Activated T-helper 1 cell treated with Interleukin-2 at 50 U/mL for 16 hours (primary cell): ENCODE results near the gene HIPK4.

Source experiments
- DNase-seq: peaks from one replicate; pipeline ENCODE4 v3.0.0-alpha.2; 2020; ENCODE audit warnings: low read depth

Gene HIPK4

DNA sequence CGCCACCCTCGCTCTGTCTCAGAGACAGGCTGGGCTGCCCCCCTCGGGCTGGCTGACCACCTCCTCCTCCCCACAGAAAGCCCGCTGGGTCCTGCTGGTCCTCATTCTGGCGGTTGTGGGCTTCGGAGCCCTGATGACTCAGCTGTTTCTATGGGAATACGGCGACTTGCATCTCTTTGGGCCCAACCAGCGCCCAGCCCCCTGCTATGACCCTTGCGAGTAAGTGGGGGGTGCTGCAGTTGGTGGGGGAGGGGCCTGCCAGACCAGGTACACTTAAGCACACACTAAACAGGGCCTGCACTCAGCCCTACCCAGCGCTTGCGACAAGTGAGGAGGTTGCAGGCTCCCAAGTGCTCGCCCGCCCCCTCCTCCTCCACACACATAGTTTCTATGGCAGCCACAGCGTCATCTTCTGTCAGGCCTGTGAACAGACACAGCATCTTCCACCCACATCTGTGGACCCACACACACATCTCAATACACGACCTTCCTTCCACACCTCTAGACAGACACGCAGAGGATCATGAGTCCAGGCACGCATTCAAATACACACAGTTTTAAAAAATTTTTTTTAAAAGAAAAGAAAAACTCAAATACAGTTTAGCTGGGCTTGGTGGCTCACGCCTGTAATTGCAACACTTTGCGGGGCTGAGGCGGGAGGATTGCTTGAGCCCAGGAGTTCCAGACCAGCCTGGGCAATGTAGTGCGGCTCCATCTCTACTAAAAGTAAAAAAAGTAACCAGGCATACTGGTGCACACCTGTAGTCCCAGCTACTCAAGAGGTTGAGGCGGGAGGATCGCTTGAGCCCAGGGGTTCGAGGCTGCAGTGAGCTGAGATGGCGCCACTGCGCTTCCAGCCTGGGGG lies 23.1 kb downstream of the HIPK4 start:
- no peak for DNase-seq

DNA sequence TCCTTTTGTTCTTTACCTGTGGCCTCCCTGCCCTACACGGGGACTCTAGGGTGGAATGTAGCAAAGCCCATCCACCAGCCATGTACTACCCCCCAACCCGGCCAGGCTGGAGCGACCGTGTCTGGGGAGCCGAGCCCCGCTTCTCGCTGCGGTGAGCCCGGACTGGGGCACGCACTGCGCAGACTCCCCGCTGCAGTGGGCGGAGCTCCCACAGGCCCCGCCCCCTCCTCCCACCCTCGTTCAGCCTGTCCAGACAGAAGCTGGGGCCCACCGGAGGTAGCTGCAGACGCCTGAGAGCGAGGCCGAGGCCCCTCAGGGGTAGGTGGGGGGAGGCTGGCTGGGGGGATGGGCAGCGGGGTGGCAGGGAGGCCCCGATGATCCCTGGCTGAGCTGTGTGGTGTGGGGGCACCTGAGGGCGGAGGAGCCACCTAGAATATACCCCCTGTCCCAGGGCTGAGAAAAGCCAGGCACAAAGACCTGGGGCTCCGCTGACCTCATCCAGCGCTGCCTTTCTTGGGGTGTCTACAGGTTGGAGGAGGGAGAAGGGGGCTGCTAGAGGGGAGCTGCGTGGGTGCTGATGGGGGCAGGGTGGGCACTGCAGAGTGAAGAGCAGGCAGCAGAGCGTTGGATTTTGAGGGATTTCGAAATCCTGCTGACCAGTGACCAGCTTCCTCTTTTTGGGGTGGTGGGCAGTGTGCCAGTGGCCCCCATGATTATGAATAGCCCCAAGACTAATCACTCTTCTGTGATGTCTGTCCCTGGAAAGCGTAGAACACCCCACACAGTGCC lies 24.2 kb downstream of the HIPK4 start:
- DNase-seq, result peak; percentile 8

DNA sequence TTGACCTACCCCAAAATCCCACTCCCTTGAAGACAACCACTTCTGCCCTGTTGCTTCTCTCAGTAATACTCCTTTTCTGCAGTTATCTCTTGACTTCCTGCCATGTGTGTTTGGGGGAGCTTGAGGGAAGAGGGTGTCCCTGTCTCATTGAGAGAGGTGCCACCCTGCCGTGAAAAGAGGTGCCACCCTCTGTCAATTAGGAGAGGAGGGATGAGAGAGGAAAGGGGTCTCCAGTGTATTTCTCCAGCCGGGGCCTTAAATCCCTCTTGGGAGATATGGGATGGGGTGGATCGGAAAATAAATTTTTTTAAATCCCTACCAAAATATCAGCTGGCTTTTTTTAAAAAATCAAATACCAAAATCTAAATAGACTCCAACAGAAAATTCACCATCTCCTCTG lies 25.0 kb downstream of the HIPK4 start:
- DNase-seq, result no peak

DNA sequence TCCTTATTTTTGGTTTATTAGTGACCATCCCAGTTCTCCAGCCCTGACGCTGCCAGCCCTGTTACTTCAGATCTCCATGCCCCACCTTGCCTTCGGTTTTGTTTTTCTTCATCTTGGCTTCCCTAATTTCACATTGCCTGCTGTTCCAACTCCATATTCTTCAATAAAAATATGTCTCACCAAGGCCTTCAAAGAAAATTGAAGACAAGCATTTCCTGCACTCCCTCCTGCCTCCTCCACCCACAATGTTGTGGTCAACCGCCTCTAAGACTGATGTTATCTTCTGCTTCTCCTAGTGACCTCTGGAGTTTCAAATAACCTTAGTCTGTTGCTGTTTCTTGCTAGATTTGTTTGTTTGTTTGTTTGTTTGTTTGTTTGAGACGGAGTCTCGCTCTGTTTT lies 26.9 kb downstream of the HIPK4 start:
- no peak for DNase-seq

DNA sequence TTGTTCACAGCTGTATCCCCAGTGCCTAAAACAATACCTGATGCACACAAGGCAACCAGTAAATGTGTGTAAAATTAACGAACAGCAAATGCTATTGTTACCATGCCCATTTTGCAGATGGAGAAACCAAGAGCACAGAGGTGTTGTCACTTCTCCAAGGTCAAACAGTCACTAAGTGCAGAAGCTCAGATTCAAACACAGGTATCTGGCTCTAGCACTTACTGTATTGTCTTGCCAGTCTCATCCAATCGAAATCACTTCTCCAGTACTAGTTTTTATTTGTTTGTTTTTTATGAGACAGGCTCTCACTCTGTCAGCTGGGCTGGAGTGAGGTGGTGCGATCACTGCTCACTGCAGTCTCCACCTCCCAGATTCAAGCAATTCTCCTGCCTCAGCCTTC lies 27.8 kb downstream of the HIPK4 start:
- no peak for DNase-seq

DNA sequence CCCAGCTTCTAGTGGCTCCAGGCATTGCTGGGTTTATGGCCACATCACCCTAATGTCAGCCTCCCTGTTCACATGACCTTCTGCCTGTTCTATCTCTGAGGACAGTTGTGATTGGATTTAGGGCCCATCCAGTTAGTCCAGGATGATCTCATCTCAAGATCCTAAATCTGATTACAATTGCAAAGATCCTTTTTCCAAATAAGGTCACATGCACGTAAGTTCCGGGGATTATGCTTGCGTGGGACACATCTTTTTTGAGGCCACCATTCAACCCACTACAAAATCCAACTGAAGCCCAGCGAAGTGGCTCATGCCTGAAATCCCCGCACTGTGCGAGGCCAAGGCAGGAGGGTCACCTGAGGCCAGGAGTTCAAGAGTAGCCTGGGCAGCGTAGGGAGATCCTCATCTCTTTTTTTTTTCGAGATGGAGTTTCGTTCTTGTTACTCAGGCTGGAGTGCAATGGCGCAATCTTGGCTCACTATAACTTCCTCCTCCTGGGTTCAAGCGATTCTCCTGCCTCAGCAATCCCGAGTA lies 29.2 kb downstream of the HIPK4 start:
- no peak for DNase-seq

DNA sequence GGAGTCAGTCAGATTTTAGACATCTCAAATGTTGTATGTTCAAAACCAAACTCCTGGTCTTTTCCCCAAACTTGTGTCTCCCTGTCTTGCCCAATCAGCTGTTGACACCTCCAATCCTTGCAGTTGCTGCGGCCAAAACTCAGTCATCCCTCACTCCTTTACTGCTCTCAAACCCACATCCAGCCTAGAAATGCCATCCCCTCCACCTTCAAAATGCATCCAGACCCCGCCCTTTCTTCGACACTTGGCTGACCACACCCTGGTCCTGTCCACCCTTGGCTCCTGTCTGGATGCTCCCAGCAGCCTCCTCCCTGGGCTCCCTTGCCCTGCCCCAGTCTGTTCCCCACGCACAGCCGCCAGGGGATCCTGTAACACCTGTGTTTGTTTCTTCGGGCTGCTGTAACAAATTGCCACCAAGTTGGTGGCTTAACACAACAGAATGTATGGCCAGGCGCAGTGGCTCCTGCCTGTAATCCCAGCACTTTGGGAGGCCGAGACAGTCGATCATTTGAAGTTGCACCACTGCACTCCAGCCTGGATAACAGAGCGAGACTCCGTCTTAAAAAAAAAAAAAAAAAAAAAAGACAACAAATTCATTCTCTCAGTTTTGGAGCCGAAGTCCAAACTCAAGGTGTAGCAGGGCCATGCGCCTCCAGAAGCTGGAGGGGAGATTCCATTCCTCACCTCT lies 29.8 kb downstream of the HIPK4 start:
- no peak for DNase-seq

DNA sequence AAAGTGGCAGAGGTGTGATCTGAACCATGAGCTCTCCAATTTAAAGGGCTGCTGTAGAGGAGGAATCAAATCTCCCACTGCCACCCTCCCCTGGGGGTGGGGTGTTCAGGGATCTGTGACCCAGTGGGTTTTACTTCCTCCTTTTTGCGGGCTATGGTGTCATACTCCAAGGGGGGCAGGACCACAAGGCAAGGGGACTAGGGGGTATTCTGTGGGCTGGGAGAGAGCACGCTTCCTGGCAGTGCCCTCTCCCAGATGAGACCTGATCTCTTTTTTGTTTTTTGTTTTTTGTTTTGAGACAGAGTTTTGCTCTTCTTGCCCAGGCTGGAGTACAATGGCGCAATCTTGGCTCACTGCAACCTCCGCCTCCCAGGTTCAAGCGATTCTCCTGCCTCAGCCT lies 31.2 kb downstream of the HIPK4 start:
- DNase-seq, result no peak

DNA sequence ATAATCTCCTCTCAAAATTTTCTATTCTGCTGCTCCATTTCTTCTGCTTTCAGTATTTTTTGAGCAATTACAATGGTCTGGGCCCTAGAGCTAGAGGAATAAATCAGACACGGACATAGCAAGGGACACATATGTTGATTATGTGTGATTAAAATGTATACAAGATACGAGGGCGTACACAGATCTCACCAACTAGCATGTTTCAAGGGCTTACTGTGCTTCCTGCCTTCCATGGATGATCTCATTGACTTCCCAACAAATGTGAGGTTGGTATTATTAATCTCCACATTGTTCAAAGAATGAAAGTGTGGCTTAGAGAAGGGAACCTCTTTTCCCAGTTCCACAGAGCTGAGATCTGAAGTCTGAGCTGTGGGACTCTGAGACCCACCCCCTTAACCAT lies 32.3 kb downstream of the HIPK4 start:
- DNase-seq, result no peak

DNA sequence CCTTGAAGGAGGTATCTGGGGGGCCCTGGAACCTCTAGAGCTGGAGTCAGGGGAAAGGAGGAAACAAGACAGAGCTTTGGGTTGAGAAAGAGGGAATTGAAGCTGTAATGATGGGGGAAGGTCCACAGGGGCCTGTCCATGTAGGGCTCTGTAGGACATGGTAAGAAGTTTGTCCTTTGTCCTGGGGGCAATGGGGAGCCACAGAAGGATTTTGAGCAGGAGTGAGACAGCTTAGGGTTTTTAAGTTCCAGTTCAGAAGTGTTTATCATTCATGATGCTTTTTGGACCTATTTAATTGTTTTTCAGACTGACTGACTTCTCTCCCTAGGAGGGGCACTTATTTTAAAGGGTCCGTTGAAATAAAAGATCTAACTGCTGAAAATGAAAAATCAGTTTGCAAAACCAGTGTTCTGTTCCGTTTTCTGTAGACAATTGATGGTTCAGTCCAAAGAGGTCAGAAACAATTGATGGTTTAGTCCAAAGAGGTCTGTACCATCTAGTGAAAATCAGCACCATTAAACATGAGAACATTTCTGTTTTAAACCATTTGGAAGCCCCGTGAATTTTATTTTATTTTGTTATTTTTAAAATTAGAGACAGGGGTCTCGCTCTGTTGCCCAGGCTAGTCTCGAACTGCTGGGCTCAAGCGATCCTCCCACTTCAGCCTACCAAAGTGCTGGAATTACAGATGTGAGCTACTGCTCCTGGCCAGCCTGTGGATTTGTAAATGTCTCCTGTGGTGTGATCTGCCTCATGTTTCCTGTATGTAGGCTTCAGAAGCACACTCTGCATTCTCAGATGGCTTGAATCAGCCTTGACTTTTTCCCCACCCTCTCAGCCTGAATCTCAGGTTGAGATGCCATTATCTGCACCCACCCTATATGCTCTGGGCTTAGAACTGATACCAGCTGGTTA lies 33.0 kb downstream of the HIPK4 start:
- DNase-seq, result no peak

DNA sequence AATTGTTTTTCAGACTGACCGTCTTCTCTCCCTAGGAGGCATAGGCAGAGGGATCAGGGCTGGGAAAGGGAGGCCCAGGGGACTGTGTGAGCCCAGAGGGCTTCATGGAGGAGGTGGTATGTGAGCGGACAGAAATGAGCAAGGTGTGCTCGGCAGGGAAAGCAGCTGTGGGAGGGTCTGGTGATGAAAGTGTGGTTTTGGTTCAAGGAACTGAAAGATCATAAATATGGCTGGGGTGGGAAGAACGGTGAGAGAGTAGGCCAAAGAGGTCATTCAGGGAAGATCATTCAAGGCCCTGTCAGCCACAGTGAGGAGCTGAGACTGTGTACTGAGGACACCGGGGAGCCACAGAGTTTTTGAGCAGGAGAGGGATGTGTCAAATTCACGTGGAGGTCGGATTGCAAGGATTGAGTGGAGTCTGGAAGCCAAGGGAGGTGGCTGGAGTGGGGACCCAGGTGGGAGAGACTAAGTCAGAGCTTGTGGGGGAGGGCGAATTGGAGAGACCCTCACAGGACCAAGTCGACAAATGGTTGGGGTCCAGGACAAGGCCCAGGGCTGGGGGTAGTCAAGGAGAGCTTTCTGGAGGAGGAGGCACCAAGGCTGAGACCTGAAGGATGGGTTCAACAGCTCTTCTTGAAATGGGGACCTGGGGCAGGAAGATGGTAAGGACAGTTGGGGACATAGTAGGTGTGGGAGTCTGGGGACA lies 33.9 kb downstream of the HIPK4 start:
- DNase-seq, result no peak

DNA sequence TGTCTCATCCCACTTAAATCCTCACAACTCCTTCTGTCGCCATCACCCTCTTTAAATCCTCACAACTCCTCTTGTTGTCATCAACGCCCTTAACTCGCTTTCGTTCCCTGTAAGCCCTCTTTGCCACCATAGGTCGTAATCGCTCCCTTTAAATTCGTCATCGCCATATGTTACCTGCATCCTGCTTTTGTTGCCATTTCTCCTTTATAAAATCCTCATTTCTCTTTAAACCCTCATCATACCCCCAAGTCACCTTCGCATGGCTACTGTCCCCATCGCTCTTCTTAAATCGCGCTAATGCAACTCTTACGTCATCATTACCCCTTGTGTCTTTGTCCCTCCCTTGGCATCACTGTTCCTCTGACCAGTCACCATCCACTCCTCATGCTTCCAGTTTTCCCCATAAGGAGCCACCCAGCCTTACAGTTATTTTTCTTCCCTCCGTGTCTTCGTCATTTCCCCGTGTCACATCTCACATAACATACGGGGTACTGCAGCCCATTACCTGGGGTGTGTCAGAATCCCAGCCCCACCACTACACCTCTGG lies 40.9 kb downstream of the HIPK4 start:
- DNase-seq, result no peak

DNA sequence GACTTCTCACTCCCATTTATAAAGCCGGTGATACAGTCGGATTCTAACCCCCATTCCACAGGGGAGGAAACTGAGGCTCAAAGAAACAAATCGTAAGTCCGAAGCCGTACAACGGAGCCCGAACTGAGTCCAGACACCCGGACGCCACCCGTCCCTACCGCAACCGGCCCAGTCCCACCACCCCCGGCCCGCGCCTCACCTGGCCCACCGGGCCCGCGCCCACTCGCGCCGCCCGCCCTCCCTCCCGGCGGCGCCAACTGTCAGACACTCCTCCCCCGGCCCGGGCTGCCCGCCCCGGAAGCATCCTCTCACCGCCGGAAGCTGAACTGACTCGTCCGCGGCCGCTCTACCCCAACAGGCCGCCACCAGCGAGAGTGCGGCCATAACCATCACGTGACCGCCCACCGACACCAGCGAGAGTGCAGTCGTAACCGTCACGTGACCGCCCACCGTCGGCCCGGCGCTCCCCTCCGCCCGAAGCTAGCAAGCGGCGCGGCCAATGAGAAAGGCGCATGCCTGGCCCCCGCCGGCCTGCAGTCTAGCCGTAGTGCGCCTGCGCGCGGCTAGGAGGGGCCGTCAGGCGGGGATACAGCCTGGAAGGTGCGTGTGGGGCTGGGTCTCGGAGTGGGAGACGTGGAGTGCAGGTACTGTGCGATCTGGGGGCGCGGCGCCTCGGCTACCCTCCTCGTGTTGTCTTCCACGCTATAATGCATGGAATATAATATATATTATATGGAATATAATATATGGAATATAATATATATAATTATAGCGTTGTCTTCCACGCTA lies 41.7 kb downstream of the HIPK4 start, which contains the start of the genes C19orf47 and PLD3:
Gene C19orf47 (minus strand): TSS at position 273 of the 789 bp plus-strand sequence. CDS start 6,540 bp downstream, outside the sequence.
Gene PLD3 (plus strand): TSS at position 571 of the 789 bp plus-strand sequence. CDS start 17,789 bp downstream, outside the sequence.
- DNase-seq, result peak; percentile 98

DNA sequence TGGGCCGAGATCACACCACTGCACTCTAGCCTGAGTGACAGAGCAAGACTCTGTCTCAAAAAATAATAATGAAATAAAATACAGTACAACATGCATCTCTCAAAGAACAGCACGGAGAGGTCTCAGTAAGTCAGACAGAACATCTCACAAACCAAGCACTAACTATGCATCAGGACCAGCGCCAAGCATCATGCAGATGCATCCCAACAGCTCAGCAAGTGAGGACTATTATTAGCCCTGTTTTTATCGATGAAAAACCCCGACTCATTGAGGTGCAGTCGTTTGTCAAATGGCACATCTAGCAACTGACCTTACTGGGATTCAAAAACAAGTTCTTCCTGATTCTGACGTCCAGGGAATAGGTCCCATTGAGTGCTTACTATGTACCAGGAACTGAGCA lies 45.6 kb downstream of the HIPK4 start:
- no peak for DNase-seq

DNA sequence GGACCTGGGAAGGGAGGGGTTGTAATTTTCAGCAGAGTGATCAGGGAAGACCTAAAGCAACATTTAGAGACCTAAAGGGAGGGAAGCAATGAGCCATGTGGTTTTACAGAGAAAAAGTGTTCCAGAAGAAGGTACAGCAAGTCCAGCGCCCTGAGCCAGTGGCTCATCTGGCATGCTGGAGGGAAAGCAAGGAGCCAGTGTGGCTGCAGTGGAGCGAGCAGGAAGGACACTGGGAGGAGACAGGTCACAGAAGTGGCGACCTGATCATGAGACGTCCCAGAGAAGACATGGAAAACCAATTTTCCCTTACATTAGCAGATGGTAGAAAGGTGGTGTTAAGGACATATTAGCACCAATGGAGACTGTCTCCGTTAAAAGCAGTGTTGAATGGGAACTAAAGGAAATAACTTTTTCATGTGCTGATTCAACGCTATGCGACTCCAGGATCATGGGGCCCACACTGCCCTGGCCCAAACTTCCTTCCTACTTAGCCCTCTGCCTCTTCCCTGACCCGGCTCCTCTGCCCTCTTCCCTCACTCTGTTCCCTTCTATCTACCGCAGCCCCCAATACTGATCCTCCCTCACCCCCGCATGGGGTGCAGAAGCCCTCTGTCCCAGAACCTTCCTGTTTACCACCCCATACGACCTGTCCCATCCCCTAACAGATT lies 47.2 kb downstream of the HIPK4 start:
- DNase-seq, result no peak

DNA sequence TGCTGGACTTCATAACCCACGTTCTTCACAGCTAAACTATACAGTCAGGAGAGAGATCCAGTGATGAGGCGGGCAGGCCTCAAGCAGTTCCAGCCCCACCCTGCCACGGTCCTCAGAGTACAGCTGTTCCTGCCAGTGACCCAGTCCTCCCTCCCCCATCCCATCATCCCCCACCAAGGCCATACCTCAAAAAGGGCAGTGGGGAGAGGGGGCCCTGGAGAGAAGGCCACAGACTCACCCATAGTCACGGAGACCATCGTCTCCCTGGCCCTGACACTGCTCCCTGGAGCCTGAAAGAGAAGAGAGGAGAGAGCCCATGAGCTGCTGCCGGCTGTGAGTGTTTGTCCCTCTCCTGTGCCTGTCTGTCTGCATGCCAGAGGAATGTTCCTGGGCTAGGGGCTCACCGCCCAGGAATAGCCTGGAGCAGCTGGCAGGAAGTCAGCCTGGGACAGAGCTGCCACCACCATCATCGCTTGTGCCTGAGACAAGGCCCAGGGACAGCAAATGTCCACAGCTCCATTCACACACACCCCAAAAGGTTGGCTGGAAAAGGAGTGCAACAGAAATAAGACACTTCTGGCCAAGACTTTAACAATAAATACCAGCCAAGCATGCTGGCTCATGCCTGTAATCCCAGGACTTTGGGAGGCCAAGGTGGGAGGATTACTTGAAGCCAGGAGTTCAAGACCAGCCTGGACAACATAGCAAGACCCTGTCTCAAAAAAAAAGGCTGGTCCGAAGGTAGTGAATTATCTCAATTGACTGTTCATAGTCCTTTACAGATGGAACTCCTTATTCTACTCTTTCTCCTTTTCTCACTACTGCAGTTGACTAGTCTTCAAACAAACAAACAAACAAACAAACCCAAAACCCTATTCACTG lies 48.1 kb downstream of the HIPK4 start:
- DNase-seq, result no peak

DNA sequence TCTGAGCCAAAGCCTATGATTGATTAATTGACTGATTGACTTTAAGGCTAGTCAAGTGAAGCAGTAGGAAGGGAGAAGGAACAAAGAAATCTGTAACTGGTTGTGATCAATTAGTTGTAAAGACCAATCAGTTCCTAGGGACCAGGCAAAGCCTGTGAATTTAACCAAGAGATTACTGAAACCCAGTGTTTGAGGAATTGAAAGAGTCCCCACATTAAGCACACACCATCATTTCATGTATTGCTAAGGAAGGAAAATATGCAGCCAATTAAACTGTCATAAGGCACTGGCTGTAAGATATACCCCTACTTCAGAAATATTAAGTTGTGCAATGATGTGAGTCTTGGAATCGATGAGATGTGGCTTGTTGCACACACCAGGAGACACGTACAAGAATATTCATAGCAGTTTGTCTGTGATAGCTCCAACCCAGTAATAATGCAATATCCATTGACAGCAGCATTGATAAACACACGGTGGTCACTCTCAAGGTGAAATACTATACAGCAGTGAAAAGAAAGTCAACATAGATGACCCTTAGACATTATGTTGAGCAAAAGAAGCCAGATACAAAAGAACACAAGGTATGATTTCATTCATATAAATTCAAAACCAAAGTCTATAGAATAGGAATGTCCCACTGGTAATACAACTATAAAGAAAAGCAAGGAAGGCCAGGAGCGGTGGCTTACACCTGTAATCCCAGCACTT lies 50.8 kb downstream of the HIPK4 start:
- no peak for DNase-seq
